Transverse colon (tissue), 4 donors: ENCODE measurements around the gene ST3GAL4. TPM values are rescaled to one million over a fixed set of nuclear protein-coding genes. Genes with fewer than 3 reads are reported as not detected.

Experiments used
- DNase-seq: peaks from one replicate; pipeline ENCODE4 v3.0.0-alpha.2; 2019
- H3K27ac ChIP-seq, 4 donors: fragments of 200-600 bp; sonication (generic); 2 replicates each; pipeline ENCODE4 v1.5.1; 2016 to 2018; ENCODE audit warnings: inconsistent platforms in 4 of 4
- H3K27me3 ChIP-seq: fragments of 200-600 bp; sonication (generic); 2 replicates; pipeline ENCODE4 v1.5.1; 2017; ENCODE audit warnings: inconsistent platforms
- H3K36me3 ChIP-seq, 4 donors: fragments of 200-600 bp; sonication (generic); 2 replicates each; pipeline ENCODE4 v1.5.1; 2017 to 2019; ENCODE audit warnings: inconsistent platforms in 4 of 4
- H3K4me1 ChIP-seq, 4 donors: fragments of 200-600 bp; sonication (generic); 2 replicates each; pipeline ENCODE4 v1.5.1; 2017 to 2020; ENCODE audit warnings: inconsistent platforms in 4 of 4
- H3K4me3 ChIP-seq, 4 donors: fragments of 200-600 bp; sonication (generic); 1 replicate in 1 of 4; 2 replicates in 3 of 4; pipeline versions ENCODE4 v1.5.1 to v1.6.1; 2017 to 2019; ENCODE audit warnings: inconsistent platforms in 4 of 4
- H3K9me3 ChIP-seq, 2 donors: fragments of 200-600 bp; sonication (generic); 2 replicates each; pipeline ENCODE4 v1.5.1; 2017 to 2019; ENCODE audit warnings: inconsistent platforms in 2 of 2
- CTCF ChIP-seq, 5 experiments: fragments of 200-600 bp in 3 of 5; fragments of 450-650 bp in 2 of 5; sonication (generic) in 3 of 5; IDR thresholded peaks; 1 replicate in 2 of 5; 2 replicates in 3 of 5; pipeline ENCODE4 v1.5.1; 2016 to 2017; ENCODE audit warnings: antibody characterized with exemption in 5 of 5, inconsistent platforms in 3 of 5, mild to moderate bottlenecking in 2 of 5, moderate library complexity in 1 of 5
- EP300 ChIP-seq: sonication (generic); formaldehyde crosslinking; IDR thresholded peaks from one replicate; pipeline ENCODE4 v1.6.1; 2017; ENCODE audit warnings: antibody characterized with exemption, low read depth
- POLR2A ChIP-seq: fragments of 450-650 bp; IDR thresholded peaks from one replicate; pipeline ENCODE4 v1.6.1; 2016; ENCODE audit warnings: antibody characterized with exemption, mild to moderate bottlenecking, moderate library complexity
- POLR2AphosphoS5 ChIP-seq, 3 donors: sonication (generic); formaldehyde crosslinking; IDR thresholded peaks; one replicate each; pipeline ENCODE4 v1.6.1; 2016; ENCODE audit warnings: antibody characterized with exemption in 3 of 3
- WGBS, 2 donors: methylation state at CpG; one replicate each; pipeline ENCODE4 v1.1.5; 2018; ENCODE audit warnings: low coverage in 1 of 2; 5-methylcytosine and 5-hydroxymethylcytosine counted together
- in situ Hi-C, 4 donors: fragments of 200-750 bp; cut with MboI; loops; one replicate each; pipeline versions ENCODE4 v1.15.0 to v1.15.1; 2017; ENCODE audit warnings: low sequenced_read_pairs in 3 of 4, low pct_ligation_motif_present in 1 of 4, low pct_unique_long_range_greater_than_20kb in 1 of 4
- intact Hi-C: fragments of 100-400 bp; cut with DNase I; formaldehyde crosslinking; loops from one replicate; pipeline ENCODE4 v1.15.1; 2023; ENCODE audit warnings: low total_unique reads
- total RNA-seq, 4 donors: library from RNA; depleted of rRNA; stranded (reverse); fragments of >200 nt; gene quantifications; one replicate each; pipeline ENCODE4 v1.1.0, GENCODE V29; 2016

The ST3GAL4 gene
- total RNA-seq, 4 donors from 2014 or later, result 26.1 to 206 (median 166) TPM

GRCh38 chr11:126337474-126338241 lies 17.8 kb upstream of the ST3GAL4 start:
- Histone ChIP-seq H3K9me3 (no peaks in the 10 kb centered on the region), H3K27ac (no peak overlapping the region), H3K27me3 (no peaks in the 10 kb centered on the region), H3K36me3 (no peaks in the 10 kb centered on the region), H3K4me3 (no peak overlapping the region), H3K4me1 (peaks cover 0 to 8% (median 0%) of the 10 kb centered on the region in 4 donors)
- TF ChIP-seq CTCF (IDR thresholded peaks at IDR 0.05), result no peak
- TF ChIP-seq POLR2AphosphoS5 (IDR thresholded peaks at IDR 0.05), result no peak
- no peak for TF ChIP-seq POLR2A
- TF ChIP-seq EP300, result no peak
- no peak for DNase-seq
- in situ Hi-C loops, result no loop called here
- intact Hi-C loops, result no loop called here
- WGBS, 2 donors, result 91 to 100% methylated on average over 3 to 15 of the region's 15 CpGs

DNA sequence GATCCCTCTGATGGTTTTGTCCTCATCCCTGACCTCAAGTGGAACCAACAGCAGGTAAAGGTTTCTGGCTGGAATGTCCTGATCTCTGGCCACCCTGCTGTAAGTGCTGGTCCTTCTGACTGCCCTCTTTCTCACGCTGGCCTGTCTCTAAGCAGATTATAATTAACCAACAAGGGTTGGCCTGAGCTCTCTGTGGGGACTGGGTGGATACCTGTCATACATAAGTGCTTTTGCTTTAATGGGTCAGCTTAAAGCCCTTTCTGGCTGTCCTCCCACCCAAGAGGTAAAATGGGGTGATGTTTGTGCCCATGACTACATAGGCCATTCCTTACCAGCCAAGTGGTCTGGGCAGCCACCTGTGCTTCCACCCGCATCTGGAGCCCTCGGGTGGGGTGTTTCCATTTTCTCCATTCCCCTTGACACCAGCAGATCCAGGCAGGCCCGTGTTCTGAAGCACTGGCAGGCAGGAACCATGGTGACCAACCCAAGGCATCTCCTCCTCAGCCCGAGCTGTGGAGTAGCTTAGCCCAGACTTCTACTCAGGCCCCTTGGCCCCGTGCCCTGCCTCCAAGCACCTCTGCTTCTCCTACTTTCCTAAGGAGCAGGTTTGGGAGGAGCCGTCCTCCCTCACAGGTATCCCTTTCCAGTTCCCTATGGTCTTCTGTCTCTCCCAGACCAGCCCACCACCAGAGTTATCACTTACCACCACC lies 17.0 kb upstream of the ST3GAL4 start:
- no peak for TF ChIP-seq POLR2AphosphoS5 (IDR thresholded peaks at IDR 0.05)
- TF ChIP-seq EP300, result no peak
- no peak for TF ChIP-seq POLR2A
- no peak for TF ChIP-seq CTCF (IDR thresholded peaks at IDR 0.05)
- no peaks in the 10 kb centered on the region for H3K36me3 ChIP-seq
- no peak for DNase-seq
- WGBS, 2 donors, result 93 to 94% methylated on average over 3 to 7 of the region's 7 CpGs
- no peak overlapping the region for H3K27ac ChIP-seq
- no peaks in the 10 kb centered on the region for H3K9me3 ChIP-seq
- in situ Hi-C loops (no loop called here), intact Hi-C loops (no loop called here)
- no peaks in the 10 kb centered on the region for H3K27me3 ChIP-seq
- no peak overlapping the region for H3K4me3 ChIP-seq
- H3K4me1 ChIP-seq, result peaks cover 0 to 8% (median 0%) of the 10 kb centered on the region in 4 donors

GRCh38 chr11:126339073-126339862 lies 16.2 kb upstream of the ST3GAL4 start:
- intact Hi-C loops (no loop called here), in situ Hi-C loops (no loop called here)
- DNase-seq, result no peak
- Histone ChIP-seq H3K27me3 (no peaks in the 10 kb centered on the region), H3K36me3 (no peaks in the 10 kb centered on the region), H3K9me3 (no peaks in the 10 kb centered on the region), H3K4me1 (peaks cover 0 to 8% (median 0%) of the 10 kb centered on the region in 4 donors), H3K4me3 (no peak overlapping the region), H3K27ac (peak overlapping the region in 1 of 4 donors; percentile 4)
- 82% methylated on average over 15 of the region's 15 CpGs; no CpG with 5 or more reads in 1 of the 2 donors for WGBS, 2 donors
- TF ChIP-seq CTCF (IDR thresholded peaks at IDR 0.05), result no peak
- TF ChIP-seq EP300, result no peak
- no peak for TF ChIP-seq POLR2AphosphoS5 (IDR thresholded peaks at IDR 0.05)
- no peak for TF ChIP-seq POLR2A
